ENCODE results near the gene RASA1. TPM values are rescaled to one million over a fixed set of nuclear protein-coding genes. Genes with fewer than 3 reads are reported as not detected.

The RASA1 gene
- total RNA-seq, 1 experiment from 2014 or later: 40.1 TPM

GRCh38 chr5:87389296-87390034, 121.8 kb downstream of the RASA1 start:
- Histone ChIP-seq H3K4me2 (ENCODE audit: low read length) (no peak overlapping the region), H2AFZ (ENCODE audit: low read length) (no peak overlapping the region), H3K27ac (ENCODE audit: low read length) (no peak overlapping the region), H3K4me3 (ENCODE audit: low read length) (no peak overlapping the region), H3K9me2 (replicated peaks; ENCODE audit: low read length) (no peaks in the 10 kb centered on the region), H3K27me3 (ENCODE audit: low read length) (no peaks in the 10 kb centered on the region), H3F3A (ENCODE audit: low read length, unreplicated experiment) (peaks cover 2% of the 10 kb centered on the region), H3K9ac (ENCODE audit: low read length) (no peak overlapping the region), H4K20me1 (ENCODE audit: low read length) (0 out of 2 replicates have a peak, but pooled peaks cover 5% of the 10 kb centered on the region), H3K36me3 (ENCODE audit: low read depth, low read length) (peaks cover 90% of the 10 kb centered on the region), H3K9me3 (ENCODE audit: low read length) (no peaks in the 10 kb centered on the region), H3K79me2 (ENCODE audit: low read length) (peaks cover 19% of the 10 kb centered on the region), H3K4me1 (ENCODE audit: insufficient read depth, low read length) (peaks cover 40% of the 10 kb centered on the region)
- ChIA-PET CTCF (no interaction called here), POLR2A (ENCODE audit: unreplicated experiment) (no interaction called here)
- intact Hi-C loops (cut with micrococcal nuclease): loop anchor here (5.0 kb wide), 1 partner anchor 267 kb away; no protein-coding TSS in a partner anchor
- no peak for DNase-seq
- TF ChIP-seq EZH2 (IDR thresholded peaks at IDR 0.05; ENCODE audit: low read length, unreplicated experiment): no peak
- TF ChIP-seq CTCF (conservative IDR thresholded peaks at IDR 0.05; ENCODE audit: low read depth, low read length): no peak
- no peak for TF ChIP-seq EZH2phosphoT487 (IDR thresholded peaks at IDR 0.05; ENCODE audit: borderline replicate concordance, low read length)
- no peak for ATAC-seq
- BruUV-seq (replicated peaks): no TSS peak

GRCh38 chr5:87390075-87390474, 122.4 kb downstream of the RASA1 start:
- ATAC-seq: no peak
- Histone ChIP-seq H4K20me1 (ENCODE audit: low read length) (0 out of 2 replicates have a peak, but pooled peaks cover 5% of the 10 kb centered on the region), H3K36me3 (ENCODE audit: low read depth, low read length) (peaks cover 90% of the 10 kb centered on the region), H3K27ac (ENCODE audit: low read length) (no peak overlapping the region), H3K9me3 (ENCODE audit: low read length) (no peaks in the 10 kb centered on the region), H3K9ac (ENCODE audit: low read length) (no peak overlapping the region), H2AFZ (ENCODE audit: low read length) (no peak overlapping the region), H3K4me1 (ENCODE audit: insufficient read depth, low read length) (peaks cover 46% of the 10 kb centered on the region), H3K4me2 (ENCODE audit: low read length) (no peak overlapping the region), H3K4me3 (ENCODE audit: low read length) (no peak overlapping the region), H3K79me2 (ENCODE audit: low read length) (peaks cover 22% of the 10 kb centered on the region), H3F3A (ENCODE audit: low read length, unreplicated experiment) (peaks cover 5% of the 10 kb centered on the region), H3K9me2 (replicated peaks; ENCODE audit: low read length) (no peaks in the 10 kb centered on the region), H3K27me3 (ENCODE audit: low read length) (no peaks in the 10 kb centered on the region)
- no TSS peak for BruUV-seq (replicated peaks)
- POLR2A ChIA-PET (ENCODE audit: unreplicated experiment): no interaction called here
- intact Hi-C loops (cut with micrococcal nuclease): loop anchor here (5.0 kb wide), 1 partner anchor 268 kb away; no protein-coding TSS in a partner anchor
- DNase-seq: no peak
- CTCF ChIA-PET: no interaction called here
- TF ChIP-seq EZH2 (IDR thresholded peaks at IDR 0.05; ENCODE audit: low read length, unreplicated experiment) (no peak), EZH2phosphoT487 (IDR thresholded peaks at IDR 0.05; ENCODE audit: borderline replicate concordance, low read length) (no peak), CTCF (conservative IDR thresholded peaks at IDR 0.05; ENCODE audit: low read depth, low read length) (no peak)

Data from PC-3 (cell line).